Measurements from ENCODE around the gene HTRA1.

DNA sequence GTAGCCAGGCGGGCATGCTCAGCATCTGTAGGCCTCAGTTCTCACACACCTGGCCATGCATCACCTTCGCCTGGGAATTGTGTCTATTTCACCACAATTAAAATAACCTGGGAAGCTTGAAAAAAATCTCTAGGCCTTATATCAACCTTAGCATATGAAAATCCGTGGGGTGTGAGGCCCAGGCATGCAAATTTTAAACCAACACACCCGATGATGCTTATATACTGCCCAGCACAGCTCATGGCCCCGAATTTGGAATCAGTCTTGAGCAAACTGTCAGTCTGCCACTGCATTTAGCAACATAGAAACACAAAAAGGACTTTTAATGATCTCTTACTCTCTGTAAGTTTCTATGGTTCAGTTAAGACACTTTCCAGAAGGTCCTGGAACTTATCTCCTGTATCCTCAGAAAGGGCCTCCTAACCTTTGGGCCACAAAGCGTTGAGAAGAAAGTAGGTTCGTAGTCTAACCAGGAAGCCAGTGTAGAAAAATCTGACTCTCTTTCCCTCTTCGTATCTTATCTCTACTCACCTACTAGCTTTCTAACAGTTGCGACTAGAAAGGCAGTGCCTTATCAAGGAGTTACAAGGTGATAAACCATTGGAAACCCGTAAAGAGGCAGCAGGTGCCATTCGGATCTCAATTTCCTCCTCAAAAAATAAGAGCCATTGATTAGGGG lies 87.2 kb downstream of the HTRA1 start:
- TF ChIP-seq EZH2 (IDR thresholded peaks at IDR 0.05; ENCODE audit: low read length, unreplicated experiment) (no peak), EZH2phosphoT487 (IDR thresholded peaks at IDR 0.05; ENCODE audit: borderline replicate concordance, low read length) (no peak)
- TF ChIP-seq, protein P1, sequence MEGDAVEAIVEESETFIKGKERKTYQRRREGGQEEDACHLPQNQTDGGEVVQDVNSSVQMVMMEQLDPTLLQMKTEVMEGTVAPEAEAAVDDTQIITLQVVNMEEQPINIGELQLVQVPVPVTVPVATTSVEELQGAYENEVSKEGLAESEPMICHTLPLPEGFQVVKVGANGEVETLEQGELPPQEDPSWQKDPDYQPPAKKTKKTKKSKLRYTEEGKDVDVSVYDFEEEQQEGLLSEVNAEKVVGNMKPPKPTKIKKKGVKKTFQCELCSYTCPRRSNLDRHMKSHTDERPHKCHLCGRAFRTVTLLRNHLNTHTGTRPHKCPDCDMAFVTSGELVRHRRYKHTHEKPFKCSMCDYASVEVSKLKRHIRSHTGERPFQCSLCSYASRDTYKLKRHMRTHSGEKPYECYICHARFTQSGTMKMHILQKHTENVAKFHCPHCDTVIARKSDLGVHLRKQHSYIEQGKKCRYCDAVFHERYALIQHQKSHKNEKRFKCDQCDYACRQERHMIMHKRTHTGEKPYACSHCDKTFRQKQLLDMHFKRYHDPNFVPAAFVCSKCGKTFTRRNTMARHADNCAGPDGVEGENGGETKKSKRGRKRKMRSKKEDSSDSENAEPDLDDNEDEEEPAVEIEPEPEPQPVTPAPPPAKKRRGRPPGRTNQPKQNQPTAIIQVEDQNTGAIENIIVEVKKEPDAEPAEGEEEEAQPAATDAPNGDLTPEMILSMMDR (conservative IDR thresholded peaks at IDR 0.05; ENCODE audit: low read depth, low read length) = no peak
